ENCODE results near the gene BORCS5.

BORCS5 gene

GRCh38 chr12:12447236-12447635, 90.4 kb downstream of the BORCS5 start:
- DNase-seq (ENCODE audit: low spot score in 2 of 2) = no peak
- Mint-ChIP-seq H3K27ac (ENCODE audit: low read depth) (peak overlapping the region; percentile 45), H3K27me3 (no peaks in the 10 kb centered on the region), H3K4me3 (no peak overlapping the region), H3K36me3 (ENCODE audit: insufficient read depth) (peaks cover 17% of the 10 kb centered on the region), H3K9me3 (no peaks in the 10 kb centered on the region), H3K4me1 (peaks cover 36% of the 10 kb centered on the region)
- no peak for ATAC-seq (replicated peaks; ENCODE audit: extremely low read depth, poor library complexity, severe bottlenecking)

- H3K9me3 Mint-ChIP-seq = no peaks in the 10 kb centered on the region
- ATAC-seq (replicated peaks; ENCODE audit: extremely low read depth, poor library complexity, severe bottlenecking) (no peak), DNase-seq (ENCODE audit: low spot score in 2 of 2) (no peak)
- H3K27me3 Mint-ChIP-seq = no peaks in the 10 kb centered on the region
- no peak overlapping the region for H3K4me3 Mint-ChIP-seq
- peaks cover 30% of the 10 kb centered on the region for H3K4me1 Mint-ChIP-seq
- H3K27ac Mint-ChIP-seq (ENCODE audit: low read depth) = no peak overlapping the region
- H3K36me3 Mint-ChIP-seq (ENCODE audit: insufficient read depth) = peaks cover 12% of the 10 kb centered on the region
Measured at GRCh38 chr12:12447837-12448236, 91.0 kb downstream of the BORCS5 start.

GRCh38 chr12:12449533-12450025, 92.7 kb downstream of the BORCS5 start:
- Mint-ChIP-seq H3K4me1 (peaks cover 16% of the 10 kb centered on the region), H3K27ac (ENCODE audit: low read depth) (no peak overlapping the region), H3K9me3 (no peaks in the 10 kb centered on the region), H3K27me3 (no peaks in the 10 kb centered on the region), H3K36me3 (ENCODE audit: insufficient read depth) (peaks cover 8% of the 10 kb centered on the region), H3K4me3 (no peak overlapping the region)
- DNase-seq (ENCODE audit: low spot score in 2 of 2) (no peak), ATAC-seq (replicated peaks; ENCODE audit: extremely low read depth, poor library complexity, severe bottlenecking) (no peak)

- Mint-ChIP-seq H3K4me1 (peaks cover 16% of the 10 kb centered on the region), H3K27me3 (no peaks in the 10 kb centered on the region), H3K27ac (ENCODE audit: low read depth) (no peak overlapping the region), H3K4me3 (no peak overlapping the region), H3K36me3 (ENCODE audit: insufficient read depth) (peaks cover 8% of the 10 kb centered on the region), H3K9me3 (no peaks in the 10 kb centered on the region)
- DNase-seq (ENCODE audit: low spot score in 2 of 2) (no peak), ATAC-seq (replicated peaks; ENCODE audit: extremely low read depth, poor library complexity, severe bottlenecking) (no peak)
Measured at GRCh38 chr12:12450043-12450471, 93.2 kb downstream of the BORCS5 start.

GRCh38 chr12:12451098-12451497, 94.2 kb downstream of the BORCS5 start:
- H3K27ac Mint-ChIP-seq (ENCODE audit: low read depth) = no peak overlapping the region
- H3K4me1 Mint-ChIP-seq = peaks cover 16% of the 10 kb centered on the region
- H3K9me3 Mint-ChIP-seq = no peaks in the 10 kb centered on the region
- H3K36me3 Mint-ChIP-seq (ENCODE audit: insufficient read depth) = peaks cover 8% of the 10 kb centered on the region
- no peak for DNase-seq (ENCODE audit: low spot score in 2 of 2)
- H3K27me3 Mint-ChIP-seq = no peaks in the 10 kb centered on the region
- no peak overlapping the region for H3K4me3 Mint-ChIP-seq
- no peak for ATAC-seq (replicated peaks; ENCODE audit: extremely low read depth, poor library complexity, severe bottlenecking)

GRCh38 chr12:12452326-12452902, 95.5 kb downstream of the BORCS5 start:
- H3K4me3 Mint-ChIP-seq = no peak overlapping the region
- H3K27me3 Mint-ChIP-seq = no peaks in the 10 kb centered on the region
- no peaks in the 10 kb centered on the region for H3K9me3 Mint-ChIP-seq
- peaks cover 8% of the 10 kb centered on the region for H3K36me3 Mint-ChIP-seq (ENCODE audit: insufficient read depth)
- ATAC-seq (replicated peaks; ENCODE audit: extremely low read depth, poor library complexity, severe bottlenecking) (no peak), DNase-seq (ENCODE audit: low spot score in 2 of 2) (no peak)
- H3K27ac Mint-ChIP-seq (ENCODE audit: low read depth) = no peak overlapping the region
- H3K4me1 Mint-ChIP-seq = peaks cover 5% of the 10 kb centered on the region

GRCh38 chr12:12453635-12454034, 96.8 kb downstream of the BORCS5 start:
- Mint-ChIP-seq H3K36me3 (ENCODE audit: insufficient read depth) (peaks cover 7% of the 10 kb centered on the region), H3K27me3 (no peaks in the 10 kb centered on the region), H3K4me3 (no peak overlapping the region), H3K4me1 (peaks cover 9% of the 10 kb centered on the region), H3K9me3 (no peaks in the 10 kb centered on the region), H3K27ac (ENCODE audit: low read depth) (no peak overlapping the region)
- DNase-seq (ENCODE audit: low spot score in 2 of 2) (no peak), ATAC-seq (replicated peaks; ENCODE audit: extremely low read depth, poor library complexity, severe bottlenecking) (no peak)

- Mint-ChIP-seq H3K36me3 (ENCODE audit: insufficient read depth) (peaks cover 7% of the 10 kb centered on the region), H3K4me3 (no peak overlapping the region), H3K27ac (ENCODE audit: low read depth) (peak overlapping the region; percentile 32), H3K9me3 (no peaks in the 10 kb centered on the region), H3K4me1 (peaks cover 9% of the 10 kb centered on the region), H3K27me3 (no peaks in the 10 kb centered on the region)
- ATAC-seq (replicated peaks; ENCODE audit: extremely low read depth, poor library complexity, severe bottlenecking) (no peak), DNase-seq (ENCODE audit: low spot score in 2 of 2) (no peak)
Measured at GRCh38 chr12:12454315-12454714, 97.4 kb downstream of the BORCS5 start.

GRCh38 chr12:12456637-12457036, 99.8 kb downstream of the BORCS5 start:
- H3K9me3 Mint-ChIP-seq = no peaks in the 10 kb centered on the region
- peaks cover 4% of the 10 kb centered on the region for H3K36me3 Mint-ChIP-seq (ENCODE audit: insufficient read depth)
- DNase-seq (ENCODE audit: low spot score in 2 of 2) (no peak), ATAC-seq (replicated peaks; ENCODE audit: extremely low read depth, poor library complexity, severe bottlenecking) (peak; percentile 36)
- no peaks in the 10 kb centered on the region for H3K27me3 Mint-ChIP-seq
- H3K27ac Mint-ChIP-seq (ENCODE audit: low read depth) = peak overlapping the region; percentile 67
- no peak overlapping the region for H3K4me3 Mint-ChIP-seq
- peaks cover 13% of the 10 kb centered on the region for H3K4me1 Mint-ChIP-seq

GRCh38 chr12:12460935-12461922, 104.4 kb downstream of the BORCS5 start:
- Mint-ChIP-seq H3K27me3 (no peaks in the 10 kb centered on the region), H3K4me3 (no peak overlapping the region), H3K27ac (ENCODE audit: low read depth) (peak overlapping the region; percentile 29), H3K4me1 (peaks cover 21% of the 10 kb centered on the region), H3K36me3 (ENCODE audit: insufficient read depth) (peaks cover 12% of the 10 kb centered on the region), H3K9me3 (no peaks in the 10 kb centered on the region)
- DNase-seq (ENCODE audit: low spot score in 2 of 2) (no peak), ATAC-seq (replicated peaks; ENCODE audit: extremely low read depth, poor library complexity, severe bottlenecking) (no peak)

- ATAC-seq (replicated peaks; ENCODE audit: extremely low read depth, poor library complexity, severe bottlenecking) (no peak), DNase-seq (ENCODE audit: low spot score in 2 of 2) (no peak)
- Mint-ChIP-seq H3K4me3 (no peak overlapping the region), H3K9me3 (no peaks in the 10 kb centered on the region), H3K27me3 (no peaks in the 10 kb centered on the region), H3K27ac (ENCODE audit: low read depth) (peak overlapping the region; percentile 5), H3K36me3 (ENCODE audit: insufficient read depth) (peaks cover 15% of the 10 kb centered on the region), H3K4me1 (peaks cover 25% of the 10 kb centered on the region)
Measured at GRCh38 chr12:12461923-12462315, 105.0 kb downstream of the BORCS5 start.

- H3K27me3 Mint-ChIP-seq = no peaks in the 10 kb centered on the region
- peaks cover 40% of the 10 kb centered on the region for H3K4me1 Mint-ChIP-seq
- DNase-seq (ENCODE audit: low spot score in 2 of 2) = no peak
- H3K9me3 Mint-ChIP-seq = no peaks in the 10 kb centered on the region
- no peak for ATAC-seq (replicated peaks; ENCODE audit: extremely low read depth, poor library complexity, severe bottlenecking)
- H3K36me3 Mint-ChIP-seq (ENCODE audit: insufficient read depth) = peaks cover 19% of the 10 kb centered on the region
- peak overlapping the region; percentile 89 for H3K27ac Mint-ChIP-seq (ENCODE audit: low read depth)
- H3K4me3 Mint-ChIP-seq = no peak overlapping the region
Measured at GRCh38 chr12:12465522-12465921, 108.6 kb downstream of the BORCS5 start.

GRCh38 chr12:12466157-12466556, 109.3 kb downstream of the BORCS5 start:
- Mint-ChIP-seq H3K9me3 (no peaks in the 10 kb centered on the region), H3K27ac (ENCODE audit: low read depth) (peak overlapping the region; percentile 89), H3K36me3 (ENCODE audit: insufficient read depth) (peaks cover 19% of the 10 kb centered on the region), H3K4me1 (peaks cover 40% of the 10 kb centered on the region), H3K27me3 (no peaks in the 10 kb centered on the region), H3K4me3 (peak overlapping the region; percentile 37)
- DNase-seq (ENCODE audit: low spot score in 2 of 2) (peak in 1 of 2 donors; percentile 47), ATAC-seq (replicated peaks; ENCODE audit: extremely low read depth, poor library complexity, severe bottlenecking) (peak; percentile 87)
